Astrocyte of the spinal cord (primary cell): ENCODE measurements around the gene KRT83.

Experiments
- DNase-seq: peaks from one replicate; pipeline ENCODE4 v3.0.0; 2011; ENCODE audit warnings: low read depth, low spot score
- H3K4me3 ChIP-seq: 2 replicates; pipeline ENCODE4 v1.5.1; 2011; ENCODE audit warnings: low read depth, mild to moderate bottlenecking, low read length, moderate library complexity
- CTCF ChIP-seq: IDR thresholded peaks from 2 replicates; pipeline ENCODE4 v1.5.1; 2012; ENCODE audit warnings: low read depth, mild to moderate bottlenecking, low read length, inconsistent platforms
- in situ Hi-C: cut with HindIII; loops from 2 replicates; pipeline ENCODE4 v1.10.0; 2017; ENCODE audit warnings: low sequenced_read_pairs

KRT83 gene

GRCh38 chr12:52334185-52334584 lies 13.0 kb upstream of the KRT83 start:
- H3K4me3 ChIP-seq, result no peak overlapping the region
- DNase-seq, result no peak
- in situ Hi-C loops, result no loop called here
- no peak for TF ChIP-seq CTCF

GRCh38 chr12:52333321-52333720 lies 12.1 kb upstream of the KRT83 start:
- no peak for DNase-seq
- H3K4me3 ChIP-seq, result no peak overlapping the region
- in situ Hi-C loops, result no loop called here
- no peak for TF ChIP-seq CTCF

GRCh38 chr12:52332381-52332780 lies 11.2 kb upstream of the KRT83 start:
- in situ Hi-C loops, result no loop called here
- DNase-seq, result no peak
- no peak for TF ChIP-seq CTCF
- H3K4me3 ChIP-seq, result no peak overlapping the region

- no peak overlapping the region for H3K4me3 ChIP-seq
- TF ChIP-seq CTCF, result no peak
- DNase-seq, result no peak
- in situ Hi-C loops, result no loop called here
Observed at GRCh38 chr12:52331833-52332232, 10.6 kb upstream of the KRT83 start.

- in situ Hi-C loops, result no loop called here
- DNase-seq, result no peak
- TF ChIP-seq CTCF, result no peak
- H3K4me3 ChIP-seq, result no peak overlapping the region
Observed at GRCh38 chr12:52331039-52331438, 9.8 kb upstream of the KRT83 start.

- in situ Hi-C loops, result no loop called here
- TF ChIP-seq CTCF, result no peak
- H3K4me3 ChIP-seq, result no peak overlapping the region
- DNase-seq, result no peak
Observed at GRCh38 chr12:52327830-52328500, 6.8 kb upstream of the KRT83 start.
